Posterior vena cava (tissue), 2 donors: Measurements from ENCODE around the gene MAPK14. TPM values are rescaled to one million over a fixed set of nuclear protein-coding genes. Genes with fewer than 3 reads are reported as not detected.
"Not testable (repeated sequence)": the region's sequence is repeated elsewhere in the genome, so short reads cannot be mapped to it uniquely, and the experiment has no call there.

Experiments used
- DNase-seq: peaks from one replicate; pipeline ENCODE4 v3.0.0-alpha.2; 2020; ENCODE audit warnings: low spot score
- intact Hi-C, 2 donors: fragments of 100-400 bp; cut with DNase I; formaldehyde crosslinking; loops; one replicate each; pipeline versions ENCODE4 v1.14.1 to v1.14.2; 2022 to 2023
- total RNA-seq, 2 donors: library from RNA; stranded (reverse); fragmentation: NEBNext Ultra II Directional; extraction: Animal tissue kit (Norgen Biotek cat#: 25700); gene quantifications; one replicate each; pipeline ENCODE4 v1.2.1, GENCODE V29; 2021
- donor health status: DM: yes; HTN: yes; CAD: no.
- donor health status: DM: yes; HTN: yes; CAD: no.

MAPK14 gene
- total RNA-seq, 2 donors from 2014 or later: 43.5 to 44.3 TPM

- no peak for DNase-seq
- intact Hi-C loops: no loop called here
Measured at GRCh38 chr6:36116066-36116864, 88.7 kb downstream of the MAPK14 start.

- DNase-seq: no peak
Measured at GRCh38 chr6:36116943-36117342, 89.3 kb downstream of the MAPK14 start.

GRCh38 chr6:36117658-36118549 is 90.3 kb downstream of the MAPK14 start:
- no peak for DNase-seq
- intact Hi-C loops: no loop called here

More at GRCh38 chr6:36116943-36117342, 89.3 kb downstream of the MAPK14 start:
- intact Hi-C loops: no loop called here

- intact Hi-C loops: no loop called here
- no peak for DNase-seq
Measured at GRCh38 chr6:36118550-36119107, 91.0 kb downstream of the MAPK14 start.

GRCh38 chr6:36119209-36119608 is 91.6 kb downstream of the MAPK14 start:
- DNase-seq: no peak
- intact Hi-C loops: no loop called here

GRCh38 chr6:36120018-36120417 is 92.4 kb downstream of the MAPK14 start:
- intact Hi-C loops: loop anchor here (10.0 kb wide), 3 partner anchors 75 to 245 kb away; partner anchors contain the start of gene BRPF3 (in 1 of the 2)
- no peak for DNase-seq

- intact Hi-C loops: loop anchor here (10.0 kb wide), 3 partner anchors 74 to 244 kb away; partner anchors contain the start of gene BRPF3 (in 1 of the 2)
- DNase-seq: no peak
Measured at GRCh38 chr6:36120539-36120938, 92.9 kb downstream of the MAPK14 start.

- DNase-seq: peak; percentile 89
- intact Hi-C loops: loop anchor here (10.0 kb wide), 3 partner anchors 74 to 244 kb away; partner anchors contain the start of gene BRPF3 (in 1 of the 2)
Measured at GRCh38 chr6:36120979-36121786, 93.6 kb downstream of the MAPK14 start.

GRCh38 chr6:36121787-36122494 is 94.3 kb downstream of the MAPK14 start:
- intact Hi-C loops: loop anchor here (10.0 kb wide), 3 partner anchors 73 to 243 kb away; partner anchors contain the start of gene BRPF3 (in 1 of the 2)
- DNase-seq: no peak

GRCh38 chr6:36122495-36123269 is 95.1 kb downstream of the MAPK14 start:
- intact Hi-C loops: loop anchor here (10.0 kb wide), 3 partner anchors 72 to 242 kb away; partner anchors contain the start of gene BRPF3 (in 1 of the 2)
- no peak for DNase-seq

- intact Hi-C loops: loop anchor here (10.0 kb wide), 3 partner anchors 71 to 241 kb away; partner anchors contain the start of gene BRPF3 (in 1 of the 2)
- peak; percentile 93 for DNase-seq
Measured at GRCh38 chr6:36123270-36124139, 95.9 kb downstream of the MAPK14 start.

GRCh38 chr6:36124346-36124745 is 96.7 kb downstream of the MAPK14 start:
- DNase-seq: not testable (repeated sequence)
- intact Hi-C loops: loop anchor here (10.0 kb wide), 3 partner anchors 70 to 240 kb away; partner anchors contain the start of gene BRPF3 (in 1 of the 2)

GRCh38 chr6:36124881-36125280 is 97.3 kb downstream of the MAPK14 start:
- intact Hi-C loops: loop anchor here (10.0 kb wide), 3 partner anchors 70 to 240 kb away; partner anchors contain the start of gene BRPF3 (in 1 of the 2)

GRCh38 chr6:36125575-36125974 is 98.0 kb downstream of the MAPK14 start:
- DNase-seq: no peak
- intact Hi-C loops: loop anchor here (10.0 kb wide), 3 partner anchors 69 to 239 kb away; partner anchors contain the start of gene BRPF3 (in 1 of the 2)

More at GRCh38 chr6:36124881-36125280, 97.3 kb downstream of the MAPK14 start:
- DNase-seq: no peak

- intact Hi-C loops: loop anchor here (10.0 kb wide), 3 partner anchors 69 to 239 kb away; partner anchors contain the start of gene BRPF3 (in 1 of the 2)
- no peak for DNase-seq
Measured at GRCh38 chr6:36126121-36126520, 98.5 kb downstream of the MAPK14 start.
